ENCODE data around the gene ZNF385B. TPM values are rescaled to one million over a fixed set of nuclear protein-coding genes. Genes with fewer than 3 reads are reported as not detected.
"Not testable (repeated sequence)": the region's sequence is repeated elsewhere in the genome, so short reads cannot be mapped to it uniquely, and the experiment has no call there.

ZNF385B gene
- total RNA-seq, 4 donors from 2014 or later: 9.7 to 24.9 (median 11.4) TPM

DNA sequence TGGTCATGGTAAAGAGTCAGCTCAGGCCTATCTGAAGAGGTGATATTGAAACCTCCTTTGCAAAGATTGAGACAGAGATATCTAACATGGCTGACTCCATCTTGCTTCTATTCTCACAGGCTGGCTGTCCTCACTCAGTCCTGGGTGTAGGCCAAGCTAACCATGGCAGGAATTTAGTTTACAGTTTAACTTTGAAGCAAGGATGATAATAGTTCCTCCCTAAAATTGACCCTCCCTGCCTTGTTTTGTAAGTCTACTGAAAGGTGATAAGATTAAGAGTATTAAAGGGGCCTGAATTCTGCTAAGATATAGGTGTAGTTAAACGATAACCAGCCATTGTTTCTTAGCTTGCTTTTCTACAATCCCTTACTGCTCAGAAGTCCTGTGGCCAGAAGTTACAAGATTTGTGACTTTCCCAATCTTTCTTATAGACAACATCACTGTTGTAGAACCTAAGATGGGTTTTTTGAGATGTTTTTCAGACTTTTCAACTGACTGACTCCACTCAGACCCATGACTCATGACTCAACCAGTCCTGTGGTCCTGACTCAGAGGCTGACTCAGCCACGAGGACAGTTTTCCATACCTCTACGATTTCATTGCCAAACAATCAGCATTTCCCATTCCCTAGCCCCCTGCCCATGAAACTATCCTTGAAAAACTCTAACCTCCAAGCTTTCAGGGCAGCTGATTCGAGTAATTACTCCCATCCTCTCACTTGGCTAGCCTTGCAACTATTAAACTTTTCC lies 401.1 kb downstream of the ZNF385B start:
- no peak overlapping the region for H3K4me3 ChIP-seq
- H3K9me3 ChIP-seq: no peaks in the 10 kb centered on the region
- H3K27me3 ChIP-seq: no peaks in the 10 kb centered on the region
- no peaks in the 10 kb centered on the region for H3K4me1 ChIP-seq
- intact Hi-C loops (cut with DNase I; ENCODE audit: low total_unique reads): no loop called here
- in situ Hi-C loops (cut with MboI; ENCODE audit: low sequenced_read_pairs in 4 of 4): no loop called here
- DNase-seq: peak in 1 of 2 donors; percentile 33
- no peak for TF ChIP-seq POLR2A (IDR thresholded peaks at IDR 0.05)
- TF ChIP-seq, protein P1, sequence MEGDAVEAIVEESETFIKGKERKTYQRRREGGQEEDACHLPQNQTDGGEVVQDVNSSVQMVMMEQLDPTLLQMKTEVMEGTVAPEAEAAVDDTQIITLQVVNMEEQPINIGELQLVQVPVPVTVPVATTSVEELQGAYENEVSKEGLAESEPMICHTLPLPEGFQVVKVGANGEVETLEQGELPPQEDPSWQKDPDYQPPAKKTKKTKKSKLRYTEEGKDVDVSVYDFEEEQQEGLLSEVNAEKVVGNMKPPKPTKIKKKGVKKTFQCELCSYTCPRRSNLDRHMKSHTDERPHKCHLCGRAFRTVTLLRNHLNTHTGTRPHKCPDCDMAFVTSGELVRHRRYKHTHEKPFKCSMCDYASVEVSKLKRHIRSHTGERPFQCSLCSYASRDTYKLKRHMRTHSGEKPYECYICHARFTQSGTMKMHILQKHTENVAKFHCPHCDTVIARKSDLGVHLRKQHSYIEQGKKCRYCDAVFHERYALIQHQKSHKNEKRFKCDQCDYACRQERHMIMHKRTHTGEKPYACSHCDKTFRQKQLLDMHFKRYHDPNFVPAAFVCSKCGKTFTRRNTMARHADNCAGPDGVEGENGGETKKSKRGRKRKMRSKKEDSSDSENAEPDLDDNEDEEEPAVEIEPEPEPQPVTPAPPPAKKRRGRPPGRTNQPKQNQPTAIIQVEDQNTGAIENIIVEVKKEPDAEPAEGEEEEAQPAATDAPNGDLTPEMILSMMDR (IDR thresholded peaks at IDR 0.05 in 4 of 5, conservative IDR thresholded peaks at IDR 0.05 in 1 of 5): no peak
- H3K36me3 ChIP-seq: no peaks in the 10 kb centered on the region
- peak overlapping the region in 3 of 4 donors; percentile 27 to 49 (median 45) for H3K27ac ChIP-seq
- ATAC-seq: peak; percentile 36 to 78

DNA sequence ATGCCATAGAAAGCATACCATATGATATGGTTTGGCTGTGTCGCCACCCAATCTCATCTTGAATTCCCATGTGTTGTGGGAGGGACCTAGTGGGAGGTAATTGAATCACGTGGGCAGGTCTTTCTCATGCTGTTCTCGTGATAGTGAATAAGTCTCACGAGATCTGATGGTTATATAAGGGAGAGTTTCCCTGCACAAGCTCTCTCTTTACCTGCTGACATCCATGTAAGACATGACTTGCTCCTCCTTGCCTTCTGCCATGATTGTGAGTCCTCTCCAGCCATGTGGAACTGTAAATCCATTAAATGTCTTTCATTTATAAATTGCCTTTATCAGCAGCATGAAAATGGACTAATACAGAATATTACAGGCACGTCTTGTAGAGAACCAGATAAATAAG lies 403.3 kb downstream of the ZNF385B start:
- H3K27ac ChIP-seq; ATAC-seq; in situ Hi-C loops (cut with MboI; ENCODE audit: low sequenced_read_pairs in 4 of 4); H3K4me1 ChIP-seq; H3K27me3 ChIP-seq; DNase-seq; H3K9me3 ChIP-seq; intact Hi-C loops (cut with DNase I; ENCODE audit: low total_unique reads); H3K36me3 ChIP-seq; H3K4me3 ChIP-seq: not testable (repeated sequence)

DNA sequence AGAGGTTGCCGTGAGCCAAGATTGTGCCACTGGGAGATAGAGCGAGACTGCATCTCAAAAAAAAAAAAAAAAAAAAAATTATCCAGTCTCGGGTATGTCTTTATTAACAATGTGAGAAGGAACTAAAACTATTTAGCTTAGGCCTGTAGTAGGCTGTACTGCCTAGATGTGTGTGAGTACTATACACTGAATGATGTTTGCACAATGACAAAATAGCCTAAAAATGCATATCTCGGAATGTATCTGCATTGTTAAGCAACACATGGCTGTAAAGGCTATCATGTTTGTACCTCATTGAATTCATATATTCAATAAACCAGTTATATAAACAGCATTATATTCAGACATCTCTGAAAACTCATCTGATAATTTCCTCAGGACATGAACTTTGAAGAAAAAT lies 405.6 kb downstream of the ZNF385B start:
- no peaks in the 10 kb centered on the region for H3K4me1 ChIP-seq
- no peaks in the 10 kb centered on the region for H3K9me3 ChIP-seq
- no peak for ATAC-seq
- no peaks in the 10 kb centered on the region for H3K27me3 ChIP-seq
- no peak for TF ChIP-seq POLR2A (IDR thresholded peaks at IDR 0.05)
- TF ChIP-seq, protein P1 (IDR thresholded peaks at IDR 0.05 in 4 of 5, conservative IDR thresholded peaks at IDR 0.05 in 1 of 5): no peak
- intact Hi-C loops (cut with DNase I; ENCODE audit: low total_unique reads): no loop called here
- in situ Hi-C loops (cut with MboI; ENCODE audit: low sequenced_read_pairs in 4 of 4): no loop called here
- DNase-seq: no peak
- H3K36me3 ChIP-seq: no peaks in the 10 kb centered on the region
- H3K4me3 ChIP-seq: no peak overlapping the region
- H3K27ac ChIP-seq: no peak overlapping the region

DNA sequence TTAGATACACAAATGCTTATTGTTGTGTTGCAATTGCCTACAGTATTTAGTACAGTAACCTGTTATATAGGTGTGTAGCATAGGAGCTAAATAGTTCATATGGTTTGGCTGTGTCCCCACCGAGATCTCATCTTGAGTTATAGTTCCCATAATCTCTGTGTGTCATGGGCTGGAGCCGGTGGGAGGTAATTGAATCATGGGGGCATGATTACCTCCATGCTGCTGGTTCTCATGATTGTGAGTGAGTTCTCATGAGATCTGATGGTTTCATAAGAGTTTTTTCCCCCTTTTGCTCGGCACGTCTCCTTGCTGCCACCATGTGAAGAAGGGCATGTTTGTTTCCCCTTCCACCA lies 406.3 kb downstream of the ZNF385B start:
- Histone ChIP-seq H3K4me3 (no peak overlapping the region), H3K27ac (no peak overlapping the region), H3K4me1 (no peaks in the 10 kb centered on the region), H3K27me3 (no peaks in the 10 kb centered on the region), H3K9me3 (no peaks in the 10 kb centered on the region), H3K36me3 (no peaks in the 10 kb centered on the region)
- DNase-seq (no peak), ATAC-seq (no peak)
- intact Hi-C loops (cut with DNase I; ENCODE audit: low total_unique reads): no loop called here
- TF ChIP-seq, protein P1 (IDR thresholded peaks at IDR 0.05 in 4 of 5, conservative IDR thresholded peaks at IDR 0.05 in 1 of 5): no peak
- TF ChIP-seq POLR2A (IDR thresholded peaks at IDR 0.05): no peak
- in situ Hi-C loops (cut with MboI; ENCODE audit: low sequenced_read_pairs in 4 of 4): no loop called here

DNA sequence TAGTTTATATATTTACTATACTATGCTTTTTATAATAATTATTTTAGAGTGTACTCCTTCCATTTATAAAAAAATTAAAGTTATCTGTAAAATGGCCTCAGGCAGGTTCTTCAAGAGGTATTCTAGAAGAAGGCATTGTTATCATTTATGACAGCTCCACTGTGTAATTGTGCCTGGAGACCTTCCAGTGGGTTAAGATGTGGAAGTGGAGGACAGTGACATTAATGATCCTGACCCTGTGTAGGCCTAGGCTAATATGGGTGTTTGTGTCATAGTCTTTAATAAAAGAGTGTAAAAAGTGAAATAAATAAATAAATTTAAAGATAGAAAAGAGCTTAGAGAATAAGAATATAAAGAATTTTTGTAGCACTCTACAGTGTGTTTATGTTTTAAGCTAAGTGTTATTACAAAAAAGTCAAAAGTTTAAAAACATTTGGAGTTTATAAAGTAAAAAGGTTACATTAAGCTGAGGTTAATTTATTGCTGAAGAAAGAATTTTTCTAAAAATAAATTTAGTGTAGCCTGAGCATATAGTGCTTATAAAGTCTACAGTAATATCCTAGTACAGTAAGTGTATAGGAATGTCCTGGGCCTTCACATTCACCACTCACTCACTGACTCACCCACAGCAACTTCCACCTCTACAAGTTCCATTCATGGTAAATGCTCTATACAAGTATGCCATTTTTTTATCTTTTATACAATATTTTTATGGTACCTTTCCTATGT lies 406.8 kb downstream of the ZNF385B start:
- in situ Hi-C loops (cut with MboI; ENCODE audit: low sequenced_read_pairs in 4 of 4): no loop called here
- no peak for TF ChIP-seq POLR2A (IDR thresholded peaks at IDR 0.05)
- TF ChIP-seq, protein P1 (IDR thresholded peaks at IDR 0.05 in 4 of 5, conservative IDR thresholded peaks at IDR 0.05 in 1 of 5): no peak

More for the DNA sequence above, 406.8 kb downstream of the ZNF385B start:
- H3K36me3 ChIP-seq: no peaks in the 10 kb centered on the region
- no peaks in the 10 kb centered on the region for H3K9me3 ChIP-seq
- H3K27ac ChIP-seq: no peak overlapping the region
- ATAC-seq (no peak), DNase-seq (no peak)
- no peaks in the 10 kb centered on the region for H3K4me1 ChIP-seq
- intact Hi-C loops (cut with DNase I; ENCODE audit: low total_unique reads): no loop called here
- H3K27me3 ChIP-seq: no peaks in the 10 kb centered on the region
- no peak overlapping the region for H3K4me3 ChIP-seq
